Omental fat pad (tissue), 4 donors: ENCODE measurements around the gene TMEM134. TPM values are rescaled to one million over a fixed set of nuclear protein-coding genes. Genes with fewer than 3 reads are reported as not detected.

Experiments
- ATAC-seq: fragments of 150-250 bp; one replicate; pipeline ENCODE4 v1.9.1; 2016; ENCODE audit warnings: mild to moderate bottlenecking, moderate library complexity; ENCODE audit not compliant: low FRiP score
- DNase-seq: peaks from one replicate; pipeline ENCODE4 v3.0.0-alpha.2; 2019; ENCODE audit warnings: low spot score
- total RNA-seq, 4 donors: library from RNA; depleted of rRNA; stranded (reverse); fragments of >200 nt; gene quantifications; one replicate each; pipeline ENCODE4 v1.1.0, GENCODE V29; 2016
- TF ChIP-seq, protein P1 (sequence below), 3 donors: fragments of 450-650 bp; IDR thresholded peaks; one replicate each; pipeline ENCODE4 v1.5.1; 2016 to 2017; ENCODE audit warnings: antibody characterized with exemption in 3 of 3, mild to moderate bottlenecking in 3 of 3, moderate library complexity in 2 of 3

TMEM134 gene
- total RNA-seq, 4 donors from 2014 or later, result 33.6 to 56.6 (median 44.0) TPM

DNA sequence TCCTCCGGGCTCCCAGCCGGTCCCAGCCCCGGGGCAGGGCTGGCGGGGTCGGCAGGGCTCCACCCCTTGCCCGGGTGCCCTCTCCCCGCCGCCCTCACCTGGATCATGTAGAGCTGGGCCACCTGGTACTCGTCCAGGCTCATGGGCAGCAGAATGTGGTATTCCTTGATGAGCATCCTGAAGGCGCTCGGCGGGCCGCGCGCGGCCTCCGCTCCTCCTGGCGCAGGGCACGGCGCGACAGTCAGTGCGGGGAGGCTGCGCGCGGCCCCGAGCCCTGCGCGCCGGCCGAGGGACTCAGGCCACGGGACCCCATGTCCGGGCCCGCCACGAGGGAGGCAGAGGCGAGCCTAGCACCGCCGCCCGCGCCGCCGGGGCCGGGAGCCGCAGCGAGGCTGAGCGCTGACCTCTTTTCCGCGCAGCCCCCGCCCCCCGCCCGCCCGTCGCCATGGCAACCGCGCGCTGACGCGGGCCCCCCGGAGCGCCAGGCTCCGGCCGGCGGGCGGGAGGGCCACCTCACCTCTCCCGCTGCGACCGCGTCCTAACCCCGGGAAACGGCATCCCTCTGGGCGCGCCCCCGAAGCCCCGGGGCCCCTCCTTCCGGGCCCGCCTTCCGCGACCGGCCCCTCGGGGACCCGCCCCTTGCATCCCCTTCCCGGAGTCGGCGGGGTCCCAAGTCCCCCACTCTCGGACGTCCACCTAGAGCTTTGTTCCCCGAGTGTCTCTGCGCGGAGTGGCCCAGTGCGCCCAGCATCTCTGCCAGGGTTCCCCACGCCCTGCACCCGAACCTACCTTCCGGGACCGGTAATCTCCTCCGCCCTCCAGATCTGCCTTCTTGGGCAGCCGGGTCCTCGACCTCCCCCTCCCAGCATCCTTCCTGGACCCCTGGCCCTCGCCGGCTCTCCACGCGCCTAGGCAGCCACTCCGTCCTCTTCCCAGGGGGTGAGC lies 35.2 kb upstream of the TMEM134 start:
- ATAC-seq (no peak), DNase-seq (no peak)
- TF ChIP-seq, protein P1, sequence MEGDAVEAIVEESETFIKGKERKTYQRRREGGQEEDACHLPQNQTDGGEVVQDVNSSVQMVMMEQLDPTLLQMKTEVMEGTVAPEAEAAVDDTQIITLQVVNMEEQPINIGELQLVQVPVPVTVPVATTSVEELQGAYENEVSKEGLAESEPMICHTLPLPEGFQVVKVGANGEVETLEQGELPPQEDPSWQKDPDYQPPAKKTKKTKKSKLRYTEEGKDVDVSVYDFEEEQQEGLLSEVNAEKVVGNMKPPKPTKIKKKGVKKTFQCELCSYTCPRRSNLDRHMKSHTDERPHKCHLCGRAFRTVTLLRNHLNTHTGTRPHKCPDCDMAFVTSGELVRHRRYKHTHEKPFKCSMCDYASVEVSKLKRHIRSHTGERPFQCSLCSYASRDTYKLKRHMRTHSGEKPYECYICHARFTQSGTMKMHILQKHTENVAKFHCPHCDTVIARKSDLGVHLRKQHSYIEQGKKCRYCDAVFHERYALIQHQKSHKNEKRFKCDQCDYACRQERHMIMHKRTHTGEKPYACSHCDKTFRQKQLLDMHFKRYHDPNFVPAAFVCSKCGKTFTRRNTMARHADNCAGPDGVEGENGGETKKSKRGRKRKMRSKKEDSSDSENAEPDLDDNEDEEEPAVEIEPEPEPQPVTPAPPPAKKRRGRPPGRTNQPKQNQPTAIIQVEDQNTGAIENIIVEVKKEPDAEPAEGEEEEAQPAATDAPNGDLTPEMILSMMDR (IDR thresholded peaks at IDR 0.05), result no peak

DNA sequence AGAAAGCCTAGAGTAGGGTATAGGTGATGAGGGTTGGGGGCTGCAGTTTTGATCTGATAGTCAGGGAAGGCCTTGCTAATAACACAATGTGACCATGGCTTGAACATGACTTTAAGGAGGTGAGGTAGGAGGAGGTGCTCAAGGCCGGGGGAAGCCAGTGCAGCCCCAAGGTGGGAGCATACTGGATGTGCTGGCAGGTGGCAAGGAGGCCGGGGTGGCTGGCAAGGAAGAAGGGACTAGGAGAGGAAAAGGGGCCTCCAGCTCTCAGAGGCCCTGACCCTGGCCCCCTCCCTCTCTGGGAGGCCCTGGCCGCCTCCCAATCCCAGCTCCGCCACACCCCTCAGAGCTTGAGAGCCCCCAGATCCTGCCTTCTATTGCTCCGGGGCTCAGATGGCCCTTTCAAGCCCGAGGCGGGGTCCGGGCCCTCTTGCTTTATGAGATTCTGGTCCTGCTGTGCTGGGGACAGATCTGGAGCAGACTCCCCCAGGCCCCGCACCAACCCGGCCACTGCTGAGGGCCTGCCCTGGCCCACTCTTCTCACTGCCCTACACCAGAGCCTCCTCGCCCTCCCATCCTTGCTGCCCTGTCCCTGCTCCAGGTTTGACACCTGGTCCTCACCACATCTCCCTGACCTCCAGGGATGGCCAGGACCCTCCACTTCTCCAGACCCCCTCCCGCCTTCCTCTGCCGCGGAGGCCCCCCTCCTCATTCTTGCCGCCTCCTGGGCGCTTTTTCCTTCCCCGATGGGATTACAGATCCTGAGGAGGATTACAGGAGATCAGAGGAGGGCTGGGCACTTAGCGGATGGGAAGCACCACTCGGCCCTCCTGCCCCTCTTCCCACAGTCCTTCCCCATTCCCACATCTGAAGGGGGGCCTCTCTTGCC lies 34.3 kb upstream of the TMEM134 start:
- DNase-seq, result no peak
- ATAC-seq, result no peak
- TF ChIP-seq, protein P1 (IDR thresholded peaks at IDR 0.05), result no peak

DNA sequence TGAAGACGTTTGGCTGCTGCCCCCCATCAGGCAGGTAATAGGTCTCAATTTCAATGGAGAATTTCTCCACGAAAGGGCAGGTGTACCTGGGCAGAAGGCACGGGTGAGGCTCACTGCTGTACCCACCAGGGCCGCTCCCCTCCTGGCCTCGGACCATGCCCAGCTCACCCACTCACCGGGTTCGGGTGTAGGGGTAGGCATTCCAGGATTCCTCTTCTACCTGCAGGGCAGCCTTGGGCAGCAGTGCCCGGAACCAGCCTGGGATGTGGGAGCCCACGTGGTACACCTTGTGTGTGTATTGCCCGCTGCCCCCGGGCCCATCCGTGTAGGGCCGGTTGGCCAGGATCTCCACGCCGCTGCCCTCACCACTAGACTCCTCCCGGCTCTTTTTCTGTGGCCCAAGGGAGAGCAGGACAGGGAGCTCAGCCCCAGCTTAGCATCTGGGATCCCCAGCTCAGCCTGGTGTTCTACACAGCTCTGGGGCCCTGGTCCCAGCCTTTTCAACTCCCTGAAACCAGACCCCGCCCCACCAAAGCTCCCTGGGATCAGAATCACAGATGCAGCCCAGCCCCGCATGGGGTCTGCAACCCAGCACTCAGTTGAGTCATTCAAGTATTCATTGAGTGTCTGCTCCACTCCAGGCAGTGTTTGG lies 33.4 kb upstream of the TMEM134 start:
- DNase-seq, result no peak
- TF ChIP-seq, protein P1 (IDR thresholded peaks at IDR 0.05), result no peak
- ATAC-seq, result no peak

DNA sequence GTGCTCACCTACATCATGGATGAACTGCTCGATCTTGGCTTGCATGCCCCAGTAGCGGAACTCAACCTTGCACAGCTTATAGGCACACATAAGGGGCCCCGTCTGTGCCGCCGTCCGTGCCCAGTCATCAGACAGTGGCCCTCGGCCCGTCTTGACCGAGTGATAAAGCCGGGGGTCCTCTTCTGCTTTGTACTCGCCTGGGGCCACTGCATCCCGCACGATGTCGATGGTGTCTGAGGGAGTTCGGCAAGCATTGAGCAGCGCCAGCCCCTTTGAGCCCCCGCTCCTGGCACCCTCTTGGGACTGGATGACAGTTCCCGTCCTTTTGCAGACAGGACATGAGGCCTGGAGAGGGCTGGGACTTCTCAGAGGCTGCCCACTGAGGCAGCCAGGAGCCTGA lies 32.8 kb upstream of the TMEM134 start:
- TF ChIP-seq, protein P1 (IDR thresholded peaks at IDR 0.05), result no peak
- DNase-seq (no peak), ATAC-seq (no peak)

DNA sequence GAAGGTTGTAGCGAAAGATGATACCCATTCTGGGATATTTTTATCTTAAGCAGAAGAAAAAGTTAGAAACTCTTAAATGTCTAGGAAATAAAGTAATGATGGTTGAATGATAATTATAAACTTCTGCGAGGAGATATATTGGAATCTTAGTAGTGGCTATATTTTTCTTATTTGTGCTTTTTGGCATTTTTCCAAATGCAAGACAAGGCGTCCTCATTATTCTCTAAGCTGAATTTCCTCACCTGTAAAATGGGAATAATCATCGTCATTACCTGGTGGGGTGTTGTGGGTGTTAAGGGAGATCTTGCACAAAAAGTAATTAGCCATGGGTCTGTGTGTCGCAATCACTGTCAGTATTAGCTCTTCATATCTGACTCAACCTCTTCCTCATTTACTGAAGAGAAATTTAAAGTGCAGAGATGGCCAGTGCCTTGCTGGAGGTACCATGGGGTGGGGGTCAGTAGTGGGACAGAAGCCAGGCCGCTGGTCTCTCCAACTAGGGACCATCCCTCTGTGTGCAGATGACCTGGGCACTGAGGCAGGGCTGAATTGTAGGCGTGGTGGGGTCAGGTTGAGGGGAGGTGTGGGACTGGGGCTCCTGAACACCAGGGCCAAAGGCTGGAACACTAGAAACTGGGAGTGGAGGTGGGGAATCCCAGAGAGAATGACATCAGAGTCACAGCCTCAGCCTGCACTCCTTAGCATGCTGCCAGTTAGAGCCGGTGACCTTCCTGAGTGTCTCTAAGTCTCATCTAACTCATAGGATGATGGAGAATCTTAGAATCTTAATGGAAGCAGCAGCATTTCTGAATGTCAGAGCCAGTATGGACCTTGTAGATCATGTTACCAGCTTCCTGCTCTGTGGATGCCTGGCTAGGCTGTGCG lies 32.0 kb upstream of the TMEM134 start:
- TF ChIP-seq, protein P1 (IDR thresholded peaks at IDR 0.05), result no peak
- ATAC-seq (no peak), DNase-seq (no peak)

DNA sequence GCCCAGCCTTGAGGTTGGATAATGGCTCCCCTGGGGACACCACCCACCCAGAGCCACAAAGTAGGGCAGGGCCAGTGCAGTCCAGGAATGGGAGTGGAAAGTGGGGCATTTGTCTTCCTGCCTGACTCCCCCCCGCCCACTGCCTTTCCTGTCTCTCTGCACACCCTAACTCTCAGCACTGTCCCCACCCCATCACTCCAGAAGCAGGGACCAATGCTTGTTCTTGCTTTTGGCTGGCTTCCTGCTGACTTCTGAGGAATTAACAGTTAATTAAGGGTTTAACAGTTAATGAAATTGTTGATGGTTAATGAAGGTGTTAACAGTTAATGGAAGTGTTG lies 31.4 kb upstream of the TMEM134 start:
- TF ChIP-seq, protein P1 (IDR thresholded peaks at IDR 0.05), result no peak
- ATAC-seq, result no peak

More for the DNA sequence above, 31.4 kb upstream of the TMEM134 start:
- DNase-seq, result no peak
